H1 (cell line): ENCODE results near the gene IL17RD. TPM values are rescaled to one million over a fixed set of nuclear protein-coding genes. Genes with fewer than 3 reads are reported as not detected.

ENCODE experiments used
- CTCF ChIA-PET: fragments of 300-600 bp; sonication (Branson Sonifier 250); formaldehyde crosslinking; loops from one replicate; lab custom pipeline; 2021; ENCODE audit not compliant: partially characterized antibody; lab: Charles Lee
- POLR2A ChIA-PET: fragments of 300-600 bp; sonication (Branson Sonifier 250); formaldehyde crosslinking; loops from one replicate; lab custom pipeline; 2021; ENCODE audit warnings: inconsistent platforms; ENCODE audit not compliant: partially characterized antibody; lab: Charles Lee
- DNase-seq, 2 experiments: peaks; one replicate each; pipeline versions ENCODE4 v3.0.0 to v3.0.0-alpha.2; 2010 to 2022; ENCODE audit warnings: low spot score in 2 of 2, low read depth in 1 of 2, mixed read lengths in 1 of 2
- FAIRE-seq: peaks from 2 replicates; lab custom pipeline; 2011; peaks lifted over from hg19 to GRCh38; lab: Jason Lieb, UNC
- H2AFZ ChIP-seq: 2 replicates; pipeline ENCODE4 v1.8.1; 2012; ENCODE audit warnings: low read length, inconsistent platforms
- H2AK5ac ChIP-seq: 2 replicates; pipeline ENCODE4 v1.6.1; 2013; ENCODE audit warnings: low read depth, low read length
- H2BK120ac ChIP-seq: replicated peaks from 2 replicates; pipeline ENCODE3; 2013; ENCODE audit warnings: low read depth, low read length, inconsistent platforms
- H2BK12ac ChIP-seq: 2 replicates; pipeline ENCODE4 v1.6.1; 2013; ENCODE audit warnings: low read depth, low read length
- H2BK15ac ChIP-seq: 2 replicates; pipeline ENCODE4 v1.6.1; 2013; ENCODE audit warnings: low read length
- H2BK20ac ChIP-seq: 2 replicates; pipeline ENCODE4 v1.6.1; 2013; ENCODE audit warnings: low read length
- H2BK5ac ChIP-seq: 2 replicates; pipeline ENCODE4 v1.6.1; 2013; ENCODE audit warnings: low read depth, low read length
- H3K14ac ChIP-seq: 2 replicates; pipeline ENCODE4 v1.6.1; 2013; ENCODE audit warnings: inconsistent platforms; ENCODE audit not compliant: insufficient read length
- H3K18ac ChIP-seq: 2 replicates; pipeline ENCODE4 v1.6.1; 2013; ENCODE audit warnings: low read length; ENCODE audit errors: extremely low read depth
- H3K23ac ChIP-seq: 2 replicates; pipeline ENCODE4 v1.6.1; 2013; ENCODE audit warnings: inconsistent platforms; ENCODE audit not compliant: insufficient read length
- H3K23me2 ChIP-seq: 2 replicates; pipeline ENCODE4 v1.6.1; 2013; ENCODE audit warnings: low read depth, low read length
- H3K27ac ChIP-seq: 2 replicates; pipeline ENCODE4 v1.6.1; 2011; ENCODE audit warnings: low read depth, low read length, inconsistent platforms
- H3K27me3 ChIP-seq, 4 experiments: replicated peaks in 1 of 4; 1 replicate in 1 of 4; 2 replicates in 3 of 4; pipeline versions ENCODE4 v1.6.1 to v1.8.1; 2011 to 2013; ENCODE audit warnings: low read length in 3 of 4, mild to moderate bottlenecking in 3 of 4, inconsistent platforms in 2 of 4, mixed read lengths in 2 of 4, moderate library complexity in 1 of 4; ENCODE audit not compliant: control insufficient read depth in 3 of 4, insufficient read depth in 3 of 4; ENCODE audit errors: extremely low read depth in 1 of 4
- H3K36me3 ChIP-seq, 4 experiments: 2 replicates each; pipeline versions ENCODE4 v1.6.1 to v1.8.1; 2011 to 2013; ENCODE audit warnings: mild to moderate bottlenecking in 4 of 4, low read length in 3 of 4, moderate library complexity in 2 of 4, control low read depth in 1 of 4, inconsistent platforms in 1 of 4; ENCODE audit not compliant: insufficient read depth in 4 of 4, control insufficient read depth in 2 of 4
- H3K4ac ChIP-seq: replicated peaks from 2 replicates; pipeline ENCODE3; 2013; ENCODE audit warnings: low read length, low read depth, mixed read lengths, inconsistent platforms; ENCODE audit not compliant: insufficient read length
- H3K4me1 ChIP-seq, 4 experiments: replicated peaks in 1 of 4; 1 replicate in 1 of 4; 2 replicates in 3 of 4; pipeline versions ENCODE4 v1.6.1 to v1.8.1; 2011 to 2013; ENCODE audit warnings: low read length in 3 of 4, inconsistent platforms in 2 of 4, mixed read lengths in 1 of 4; ENCODE audit not compliant: insufficient read depth in 4 of 4, control insufficient read depth in 3 of 4
- H3K4me2 ChIP-seq, 2 experiments: 2 replicates each; pipeline versions ENCODE4 v1.6.1 to v1.8.1; 2011 to 2013; ENCODE audit warnings: low read depth in 2 of 2, low read length in 2 of 2, control low read depth in 1 of 2, inconsistent platforms in 1 of 2, mild to moderate bottlenecking in 1 of 2; ENCODE audit not compliant: insufficient read depth in 1 of 2
- H3K4me3 ChIP-seq, 4 experiments: fragments of 200-600, 300-600 bp in 1 of 4; sonication (generic), shearing (Covaris generic), sonication (Bioruptor Twin) in 1 of 4; 2 replicates each; pipeline versions ENCODE4 v1.5.1 to v1.8.1; 2011 to 2016; ENCODE audit warnings: low read length in 4 of 4, low read depth in 3 of 4, control low read depth in 2 of 4, inconsistent platforms in 2 of 4, mild to moderate bottlenecking in 2 of 4, mixed read lengths in 1 of 4, moderate library complexity in 1 of 4; ENCODE audit not compliant: insufficient read depth in 2 of 4; ENCODE audit errors: extremely low read depth in 1 of 4
- H3K56ac ChIP-seq: replicated peaks from 2 replicates; pipeline ENCODE3; 2013; ENCODE audit warnings: low read depth, mild to moderate bottlenecking, mixed read lengths, low read length, inconsistent platforms; ENCODE audit not compliant: insufficient read length
- H3K79me1 ChIP-seq: 2 replicates; pipeline ENCODE4 v1.6.1; 2013; ENCODE audit warnings: low read depth, low read length, control low read depth
- H3K79me2 ChIP-seq, 2 experiments: 2 replicates each; pipeline versions ENCODE4 v1.6.1 to v1.8.1; 2012 to 2013; ENCODE audit warnings: low read length in 2 of 2, mild to moderate bottlenecking in 2 of 2, inconsistent platforms in 1 of 2; ENCODE audit not compliant: insufficient read depth in 2 of 2, control insufficient read depth in 1 of 2
- H3K9ac ChIP-seq, 4 experiments: replicated peaks in 1 of 4; 1 replicate in 1 of 4; 2 replicates in 3 of 4; pipeline versions ENCODE4 v1.6.1 to v1.8.1; 2011 to 2013; ENCODE audit warnings: low read depth in 3 of 4, low read length in 3 of 4, control low read depth in 2 of 4, mild to moderate bottlenecking in 2 of 4, moderate library complexity in 2 of 4, inconsistent platforms in 1 of 4; ENCODE audit errors: extremely low read depth in 1 of 4
- H3K9me3 ChIP-seq, 2 experiments: 2 replicates each; pipeline versions ENCODE4 v1.6.1 to v1.8.1; 2012 to 2013; ENCODE audit warnings: mild to moderate bottlenecking in 2 of 2, moderate library complexity in 2 of 2, control low read depth in 1 of 2, inconsistent platforms in 1 of 2, low read depth in 1 of 2, low read length in 1 of 2, mixed read lengths in 1 of 2; ENCODE audit not compliant: insufficient read depth in 2 of 2
- H4K20me1 ChIP-seq, 2 experiments: replicated peaks in 1 of 2; 2 replicates each; pipeline versions ENCODE3 to v1.8.1; 2011 to 2013; ENCODE audit warnings: inconsistent platforms in 2 of 2, low read length in 2 of 2, mild to moderate bottlenecking in 1 of 2; ENCODE audit not compliant: insufficient read depth in 2 of 2, control insufficient read depth in 1 of 2
- H4K5ac ChIP-seq: 2 replicates; pipeline ENCODE4 v1.6.1; 2013; ENCODE audit warnings: low read length, low read depth, mixed read lengths, inconsistent platforms; ENCODE audit not compliant: insufficient read length
- H4K8ac ChIP-seq: 2 replicates; pipeline ENCODE4 v1.8.0; 2013; ENCODE audit warnings: mild to moderate bottlenecking, moderate library complexity, low read length, inconsistent platforms; ENCODE audit not compliant: insufficient read depth; ENCODE audit errors: extremely low read depth
- H4K91ac ChIP-seq: replicated peaks from 2 replicates; pipeline ENCODE3; 2013; ENCODE audit warnings: low read length, mixed read lengths, inconsistent platforms; ENCODE audit not compliant: insufficient read length
- BRCA1 ChIP-seq: IDR thresholded peaks from 2 replicates; pipeline ENCODE4 v1.6.1; 2012; ENCODE audit warnings: low read depth, low read length, improper control_type of control experiment
- CBX8 ChIP-seq: fragments of 300-800, 300-1000 bp; sonication (generic); IDR thresholded peaks from 2 replicates; pipeline ENCODE4 v1.7.1; 2016; ENCODE audit warnings: low read depth, low read length, borderline replicate concordance
- EP300 ChIP-seq, 2 experiments: IDR thresholded peaks; 1 replicate in 1 of 2; 2 replicates in 1 of 2; pipeline ENCODE4 v1.6.1; 2011 to 2012; ENCODE audit warnings: low read depth in 2 of 2, low read length in 2 of 2, mild to moderate bottlenecking in 2 of 2, borderline replicate concordance in 1 of 2, inconsistent platforms in 1 of 2, moderate library complexity in 1 of 2
- HDAC2 ChIP-seq, 2 experiments: fragments of 300-600 bp in 1 of 2; sonication (generic) in 1 of 2; IDR thresholded peaks; 2 replicates each; pipeline ENCODE4 v1.6.1; 2011 to 2012; ENCODE audit warnings: low read depth in 2 of 2, low read length in 2 of 2, mild to moderate bottlenecking in 2 of 2, moderate library complexity in 2 of 2, borderline replicate concordance in 1 of 2, inconsistent platforms in 1 of 2
- SIRT6 ChIP-seq: IDR thresholded peaks from one replicate; pipeline ENCODE4 v1.7.1; 2012; ENCODE audit warnings: low read length, inconsistent platforms
- SIX5 ChIP-seq: IDR thresholded peaks from 2 replicates; pipeline ENCODE4 v1.6.1; 2011; ENCODE audit warnings: mild to moderate bottlenecking, low read depth, low read length
- SRF ChIP-seq: IDR thresholded peaks from 2 replicates; pipeline ENCODE4 v1.6.1; 2011; ENCODE audit warnings: mild to moderate bottlenecking, low read depth, low read length, moderate library complexity
- TBP ChIP-seq: IDR thresholded peaks from 2 replicates; pipeline ENCODE4 v1.6.1; 2011; ENCODE audit warnings: low read depth, low read length, improper control_type of control experiment
- TEAD4 ChIP-seq: IDR thresholded peaks from 2 replicates; pipeline ENCODE4 v1.6.1; 2012; ENCODE audit warnings: low read depth, low read length, inconsistent platforms, mixed read lengths
- WGBS, 2 experiments: shearing (Covaris generic) in 1 of 2; methylation state at CpG; one replicate each; pipeline versions ENCODE4 v1.1.6 to v1.1.7; 2013 to 2015; ENCODE audit warnings: low lambda C conversion rate in 2 of 2, mixed read lengths in 2 of 2, inconsistent platforms in 1 of 2, low coverage in 1 of 2, missing lambda C conversion rate in 1 of 2; ENCODE audit not compliant: insufficient replicate concordance in 2 of 2, insufficient coverage in 1 of 2, insufficient read length in 1 of 2; ENCODE audit errors: extremely low coverage in 1 of 2, missing lambda C conversion rate in 1 of 2; 5-methylcytosine and 5-hydroxymethylcytosine counted together
- polyA plus RNA-seq, 7 experiments: library from polyadenylated mRNA; depleted of rRNA in 3 of 7; stranded (reverse) in 5 of 7; unstranded in 2 of 7; fragments of >200 nt in 5 of 7; fragments of 200-250 nt in 2 of 7; gene quantifications; 1 replicate in 5 of 7; 2 replicates in 1 of 7; 4 replicates in 1 of 7; pipeline versions ENCODE4 v1.2.1 to v1.2.3, GENCODE V29; 2011 to 2013; ENCODE audit warnings: missing spikeins in 2 of 7, mixed read lengths in 2 of 7
- total RNA-seq: library from RNA; stranded (reverse); fragmentation: NEBNext Ultra II Directional; extraction: Animal tissue kit (Norgen Biotek cat#: 25700); gene quantifications from 2 replicates; pipeline ENCODE4 v1.2.1, GENCODE V29; 2021

Gene IL17RD
- total and polyA plus RNA-seq, 2 of the 8 experiments (the other 6 are each of a cell fraction or from before 2014, with no cell fraction given): 10.9 to 48.9 TPM

- Histone ChIP-seq H4K8ac (no peak overlapping the region), H4K20me1 (peaks cover 0 to 6% of the 10 kb centered on the region in 2 experiments), H2AK5ac (no peak overlapping the region), H3K79me1 (no peaks in the 10 kb centered on the region), H3K23ac (no peak overlapping the region), H2BK5ac (no peak overlapping the region), H4K91ac (no peak overlapping the region), H4K5ac (no peak overlapping the region), H3K4me3 (no peak overlapping the region), H3K18ac (no peak overlapping the region), H2BK20ac (peak overlapping the region; percentile 83; the same call in 1 of the 2 replicates), H2BK12ac (peak overlapping the region; percentile 4; the same call in 1 of the 2 replicates), H3K4me2 (no peak overlapping the region), H3K27ac (no peak overlapping the region), H3K27me3 (peaks cover 1 to 15% (median 14%) of the 10 kb centered on the region in 4 experiments), H3K79me2 (peaks cover 0 to 11% of the 10 kb centered on the region in 2 experiments; a peak in 2 of 4 replicates), H3K56ac (no peak overlapping the region), H3K23me2 (peaks cover 13% of the 10 kb centered on the region), H3K36me3 (no peaks in the 10 kb centered on the region), H3K9me3 (no peaks in the 10 kb centered on the region), H2BK15ac (no peak overlapping the region; the same call in 1 of the 2 replicates), H3K14ac (no peak overlapping the region), H3K9ac (peak overlapping the region in 1 of 4 experiments; percentile 3; a peak in 1 of 7 replicates), H3K4ac (no peak overlapping the region), H2BK120ac (no peak overlapping the region), H3K4me1 (peaks cover 5 to 14% (median 10%) of the 10 kb centered on the region in 4 experiments), H2AFZ (no peak overlapping the region)
- ChIA-PET POLR2A (interaction anchor here (1.1 to 1.3 kb wide), 2 partner anchors 30 to 58 kb away, joined by 3 read pairs; no protein-coding TSS in a partner anchor), CTCF (interaction anchor here (1.9 to 6.6 kb wide), 5 partner anchors 8 to 69 kb away, joined by 6 to 64 read pairs (median 23); partner anchors contain the start of gene APPL1)
- WGBS, 2 experiments: 83% methylated on average over 2 of the region's 2 CpGs; no CpG with 5 or more reads in 1 of the 2 experiments
- DNase-seq (no peak), FAIRE-seq (no peak)
- TF ChIP-seq SIRT6: no peak
- TF ChIP-seq SIX5: no peak
- TF ChIP-seq CBX8: no peak
- TF ChIP-seq SRF: no peak
- TF ChIP-seq HDAC2 (IDR thresholded peaks at IDR 0.05; ENCODE audit: borderline replicate concordance in 1 of 2, low read depth in 2 of 2, low read length in 2 of 2): no peak
- no peak for TF ChIP-seq TEAD4
- no peak for TF ChIP-seq EP300 (IDR thresholded peaks at IDR 0.05; ENCODE audit: borderline replicate concordance in 1 of 2, low read depth in 2 of 2, low read length in 2 of 2)
- no peak for TF ChIP-seq BRCA1
- no peak for TF ChIP-seq TBP
These were observed 3.0 kb upstream of the IL17RD start for GRCh38 chr3:57168151-57168550.
